H1 (cell line): ENCODE data around the gene AQP2. TPM values are rescaled to one million over a fixed set of nuclear protein-coding genes. Genes with fewer than 3 reads are reported as not detected.

Experiments used
- CTCF ChIA-PET: fragments of 300-600 bp; sonication (Branson Sonifier 250); formaldehyde crosslinking; loops from one replicate; lab custom pipeline; 2021; ENCODE audit not compliant: partially characterized antibody; lab: Charles Lee
- POLR2A ChIA-PET: fragments of 300-600 bp; sonication (Branson Sonifier 250); formaldehyde crosslinking; loops from one replicate; lab custom pipeline; 2021; ENCODE audit warnings: inconsistent platforms; ENCODE audit not compliant: partially characterized antibody; lab: Charles Lee
- DNase-seq, 2 experiments: peaks; one replicate each; pipeline versions ENCODE4 v3.0.0 to v3.0.0-alpha.2; 2010 to 2022; ENCODE audit warnings: low spot score in 2 of 2, low read depth in 1 of 2, mixed read lengths in 1 of 2
- FAIRE-seq: peaks from 2 replicates; lab custom pipeline; 2011; peaks lifted over from hg19 to GRCh38; lab: Jason Lieb, UNC
- H2AFZ ChIP-seq: 2 replicates; pipeline ENCODE4 v1.8.1; 2012; ENCODE audit warnings: low read length, inconsistent platforms
- H2AK5ac ChIP-seq: 2 replicates; pipeline ENCODE4 v1.6.1; 2013; ENCODE audit warnings: low read depth, low read length
- H2BK120ac ChIP-seq: replicated peaks from 2 replicates; pipeline ENCODE3; 2013; ENCODE audit warnings: low read depth, low read length, inconsistent platforms
- H2BK12ac ChIP-seq: 2 replicates; pipeline ENCODE4 v1.6.1; 2013; ENCODE audit warnings: low read depth, low read length
- H2BK15ac ChIP-seq: 2 replicates; pipeline ENCODE4 v1.6.1; 2013; ENCODE audit warnings: low read length
- H2BK20ac ChIP-seq: 2 replicates; pipeline ENCODE4 v1.6.1; 2013; ENCODE audit warnings: low read length
- H2BK5ac ChIP-seq: 2 replicates; pipeline ENCODE4 v1.6.1; 2013; ENCODE audit warnings: low read depth, low read length
- H3K14ac ChIP-seq: 2 replicates; pipeline ENCODE4 v1.6.1; 2013; ENCODE audit warnings: inconsistent platforms; ENCODE audit not compliant: insufficient read length
- H3K18ac ChIP-seq: 2 replicates; pipeline ENCODE4 v1.6.1; 2013; ENCODE audit warnings: low read length; ENCODE audit errors: extremely low read depth
- H3K23ac ChIP-seq: 2 replicates; pipeline ENCODE4 v1.6.1; 2013; ENCODE audit warnings: inconsistent platforms; ENCODE audit not compliant: insufficient read length
- H3K23me2 ChIP-seq: 2 replicates; pipeline ENCODE4 v1.6.1; 2013; ENCODE audit warnings: low read depth, low read length
- H3K27ac ChIP-seq: 2 replicates; pipeline ENCODE4 v1.6.1; 2011; ENCODE audit warnings: low read depth, low read length, inconsistent platforms
- H3K27me3 ChIP-seq, 4 experiments: replicated peaks in 1 of 4; 1 replicate in 1 of 4; 2 replicates in 3 of 4; pipeline versions ENCODE4 v1.6.1 to v1.8.1; 2011 to 2013; ENCODE audit warnings: low read length in 3 of 4, mild to moderate bottlenecking in 3 of 4, inconsistent platforms in 2 of 4, mixed read lengths in 2 of 4, moderate library complexity in 1 of 4; ENCODE audit not compliant: control insufficient read depth in 3 of 4, insufficient read depth in 3 of 4; ENCODE audit errors: extremely low read depth in 1 of 4
- H3K36me3 ChIP-seq, 4 experiments: 2 replicates each; pipeline versions ENCODE4 v1.6.1 to v1.8.1; 2011 to 2013; ENCODE audit warnings: mild to moderate bottlenecking in 4 of 4, low read length in 3 of 4, moderate library complexity in 2 of 4, control low read depth in 1 of 4, inconsistent platforms in 1 of 4; ENCODE audit not compliant: insufficient read depth in 4 of 4, control insufficient read depth in 2 of 4
- H3K4ac ChIP-seq: replicated peaks from 2 replicates; pipeline ENCODE3; 2013; ENCODE audit warnings: low read length, low read depth, mixed read lengths, inconsistent platforms; ENCODE audit not compliant: insufficient read length
- H3K4me1 ChIP-seq, 4 experiments: replicated peaks in 1 of 4; 1 replicate in 1 of 4; 2 replicates in 3 of 4; pipeline versions ENCODE4 v1.6.1 to v1.8.1; 2011 to 2013; ENCODE audit warnings: low read length in 3 of 4, inconsistent platforms in 2 of 4, mixed read lengths in 1 of 4; ENCODE audit not compliant: insufficient read depth in 4 of 4, control insufficient read depth in 3 of 4
- H3K4me2 ChIP-seq, 2 experiments: 2 replicates each; pipeline versions ENCODE4 v1.6.1 to v1.8.1; 2011 to 2013; ENCODE audit warnings: low read depth in 2 of 2, low read length in 2 of 2, control low read depth in 1 of 2, inconsistent platforms in 1 of 2, mild to moderate bottlenecking in 1 of 2; ENCODE audit not compliant: insufficient read depth in 1 of 2
- H3K4me3 ChIP-seq, 4 experiments: fragments of 200-600, 300-600 bp in 1 of 4; sonication (generic), shearing (Covaris generic), sonication (Bioruptor Twin) in 1 of 4; 2 replicates each; pipeline versions ENCODE4 v1.5.1 to v1.8.1; 2011 to 2016; ENCODE audit warnings: low read length in 4 of 4, low read depth in 3 of 4, control low read depth in 2 of 4, inconsistent platforms in 2 of 4, mild to moderate bottlenecking in 2 of 4, mixed read lengths in 1 of 4, moderate library complexity in 1 of 4; ENCODE audit not compliant: insufficient read depth in 2 of 4; ENCODE audit errors: extremely low read depth in 1 of 4
- H3K56ac ChIP-seq: replicated peaks from 2 replicates; pipeline ENCODE3; 2013; ENCODE audit warnings: low read depth, mild to moderate bottlenecking, mixed read lengths, low read length, inconsistent platforms; ENCODE audit not compliant: insufficient read length
- H3K79me1 ChIP-seq: 2 replicates; pipeline ENCODE4 v1.6.1; 2013; ENCODE audit warnings: low read depth, low read length, control low read depth
- H3K79me2 ChIP-seq, 2 experiments: 2 replicates each; pipeline versions ENCODE4 v1.6.1 to v1.8.1; 2012 to 2013; ENCODE audit warnings: low read length in 2 of 2, mild to moderate bottlenecking in 2 of 2, inconsistent platforms in 1 of 2; ENCODE audit not compliant: insufficient read depth in 2 of 2, control insufficient read depth in 1 of 2
- H3K9ac ChIP-seq, 4 experiments: replicated peaks in 1 of 4; 1 replicate in 1 of 4; 2 replicates in 3 of 4; pipeline versions ENCODE4 v1.6.1 to v1.8.1; 2011 to 2013; ENCODE audit warnings: low read depth in 3 of 4, low read length in 3 of 4, control low read depth in 2 of 4, mild to moderate bottlenecking in 2 of 4, moderate library complexity in 2 of 4, inconsistent platforms in 1 of 4; ENCODE audit errors: extremely low read depth in 1 of 4
- H3K9me3 ChIP-seq, 2 experiments: 2 replicates each; pipeline versions ENCODE4 v1.6.1 to v1.8.1; 2012 to 2013; ENCODE audit warnings: mild to moderate bottlenecking in 2 of 2, moderate library complexity in 2 of 2, control low read depth in 1 of 2, inconsistent platforms in 1 of 2, low read depth in 1 of 2, low read length in 1 of 2, mixed read lengths in 1 of 2; ENCODE audit not compliant: insufficient read depth in 2 of 2
- H4K20me1 ChIP-seq, 2 experiments: replicated peaks in 1 of 2; 2 replicates each; pipeline versions ENCODE3 to v1.8.1; 2011 to 2013; ENCODE audit warnings: inconsistent platforms in 2 of 2, low read length in 2 of 2, mild to moderate bottlenecking in 1 of 2; ENCODE audit not compliant: insufficient read depth in 2 of 2, control insufficient read depth in 1 of 2
- H4K5ac ChIP-seq: 2 replicates; pipeline ENCODE4 v1.6.1; 2013; ENCODE audit warnings: low read length, low read depth, mixed read lengths, inconsistent platforms; ENCODE audit not compliant: insufficient read length
- H4K8ac ChIP-seq: 2 replicates; pipeline ENCODE4 v1.8.0; 2013; ENCODE audit warnings: mild to moderate bottlenecking, moderate library complexity, low read length, inconsistent platforms; ENCODE audit not compliant: insufficient read depth; ENCODE audit errors: extremely low read depth
- H4K91ac ChIP-seq: replicated peaks from 2 replicates; pipeline ENCODE3; 2013; ENCODE audit warnings: low read length, mixed read lengths, inconsistent platforms; ENCODE audit not compliant: insufficient read length
- CEBPB ChIP-seq: IDR thresholded peaks from 2 replicates; pipeline ENCODE4 v1.6.1; 2012; ENCODE audit warnings: low read depth, low read length
- CHD2 ChIP-seq: IDR thresholded peaks from 2 replicates; pipeline ENCODE4 v1.6.1; 2012; ENCODE audit warnings: low read length, improper control_type of control experiment
- HDAC6 ChIP-seq: IDR thresholded peaks from one replicate; pipeline ENCODE4 v1.7.1; 2012; ENCODE audit warnings: low read depth, mild to moderate bottlenecking, inconsistent platforms, low read length, moderate library complexity
- JUN ChIP-seq: IDR thresholded peaks from 2 replicates; pipeline ENCODE4 v1.6.1; 2011; ENCODE audit warnings: low read depth, mild to moderate bottlenecking, improper control_type of control experiment, low read length
- MAFK ChIP-seq: IDR thresholded peaks from 2 replicates; pipeline ENCODE4 v1.6.1; 2012; ENCODE audit warnings: low read depth, mild to moderate bottlenecking, improper control_type of control experiment, low read length
- MAX ChIP-seq: IDR thresholded peaks from 2 replicates; pipeline ENCODE4 v1.6.1; 2012; ENCODE audit warnings: inconsistent platforms
- NANOG ChIP-seq: IDR thresholded peaks from 2 replicates; pipeline ENCODE4 v1.6.1; 2011; ENCODE audit warnings: low read length, low read depth, mild to moderate bottlenecking, inconsistent platforms; ENCODE audit not compliant: insufficient read depth, poor library complexity, severe bottlenecking
- POLR2A ChIP-seq, 2 experiments: IDR thresholded peaks; 1 replicate in 1 of 2; 2 replicates in 1 of 2; pipeline ENCODE4 v1.6.1; 2011; ENCODE audit warnings: low read depth in 2 of 2, low read length in 2 of 2, mild to moderate bottlenecking in 2 of 2; ENCODE audit errors: control extremely low read depth in 1 of 2
- POU5F1 ChIP-seq: IDR thresholded peaks from 2 replicates; pipeline ENCODE4 v1.6.1; 2011; ENCODE audit warnings: low read depth, mild to moderate bottlenecking, low read length, moderate library complexity
- SUZ12 ChIP-seq: fragments of 200-600 bp; sonication (generic); IDR thresholded peaks from 2 replicates; pipeline ENCODE4 v1.6.1; 2012; ENCODE audit warnings: mild to moderate bottlenecking, inconsistent platforms, low read length, moderate library complexity, mixed read lengths
- WGBS, 2 experiments: shearing (Covaris generic) in 1 of 2; methylation state at CpG; one replicate each; pipeline versions ENCODE4 v1.1.6 to v1.1.7; 2013 to 2015; ENCODE audit warnings: low lambda C conversion rate in 2 of 2, mixed read lengths in 2 of 2, inconsistent platforms in 1 of 2, low coverage in 1 of 2, missing lambda C conversion rate in 1 of 2; ENCODE audit not compliant: insufficient replicate concordance in 2 of 2, insufficient coverage in 1 of 2, insufficient read length in 1 of 2; ENCODE audit errors: extremely low coverage in 1 of 2, missing lambda C conversion rate in 1 of 2; 5-methylcytosine and 5-hydroxymethylcytosine counted together
- polyA plus RNA-seq, 7 experiments: library from polyadenylated mRNA; depleted of rRNA in 3 of 7; stranded (reverse) in 5 of 7; unstranded in 2 of 7; fragments of >200 nt in 5 of 7; fragments of 200-250 nt in 2 of 7; gene quantifications; 1 replicate in 5 of 7; 2 replicates in 1 of 7; 4 replicates in 1 of 7; pipeline versions ENCODE4 v1.2.1 to v1.2.3, GENCODE V29; 2011 to 2013; ENCODE audit warnings: missing spikeins in 2 of 7, mixed read lengths in 2 of 7
- total RNA-seq: library from RNA; stranded (reverse); fragmentation: NEBNext Ultra II Directional; extraction: Animal tissue kit (Norgen Biotek cat#: 25700); gene quantifications from 2 replicates; pipeline ENCODE4 v1.2.1, GENCODE V29; 2021

AQP2 gene
- total and polyA plus RNA-seq, 2 of the 8 experiments (the other 6 are each of a cell fraction or from before 2014, with no cell fraction given): not detected

- no peak for TF ChIP-seq POLR2A (IDR thresholded peaks at IDR 0.05; ENCODE audit: control extremely low read depth in 1 of 2, low read depth in 2 of 2, low read length in 2 of 2)
- TF ChIP-seq CEBPB: no peak
- TF ChIP-seq CHD2: no peak
- no peak for TF ChIP-seq POU5F1
- no peak for TF ChIP-seq MAFK
- no peak for TF ChIP-seq SUZ12
- TF ChIP-seq MAX: no peak
- no peak for TF ChIP-seq NANOG
- no peak for TF ChIP-seq JUN
- no peak for TF ChIP-seq HDAC6
- Histone ChIP-seq H3K9me3 (no peaks in the 10 kb centered on the region), H3K36me3 (peaks cover 20 to 51% (median 39%) of the 10 kb centered on the region in 4 experiments), H3K4ac (no peak overlapping the region), H3K79me2 (no peaks in the 10 kb centered on the region), H3K27ac (no peak overlapping the region), H2BK120ac (no peak overlapping the region), H4K20me1 (peaks cover 0 to 6% of the 10 kb centered on the region in 2 experiments), H2BK12ac (no peak overlapping the region), H2BK15ac (no peak overlapping the region), H3K18ac (no peak overlapping the region), H2AFZ (no peak overlapping the region), H3K23me2 (no peaks in the 10 kb centered on the region), H3K56ac (no peak overlapping the region), H3K14ac (no peak overlapping the region), H4K91ac (no peak overlapping the region), H2AK5ac (no peak overlapping the region), H2BK5ac (no peak overlapping the region), H3K4me3 (no peak overlapping the region), H3K79me1 (no peaks in the 10 kb centered on the region), H4K8ac (no peak overlapping the region), H3K9ac (no peak overlapping the region), H3K4me2 (no peak overlapping the region), H3K4me1 (peaks cover 0 to 6% (median 2%) of the 10 kb centered on the region in 4 experiments; a peak in 3 of 7 replicates), H3K23ac (no peak overlapping the region), H4K5ac (no peak overlapping the region), H3K27me3 (no peaks in the 10 kb centered on the region), H2BK20ac (no peak overlapping the region)
- POLR2A ChIA-PET: no interaction called here
- no peak for DNase-seq
- FAIRE-seq: no peak
- WGBS, 2 experiments: 88% methylated on average over 4 of the region's 4 CpGs; no CpG with 5 or more reads in 1 of the 2 experiments
- CTCF ChIA-PET: interaction anchor here (0.6 to 3.3 kb wide), 8 partner anchors 9 to 318 kb away, joined by 3 to 20 read pairs (median 4); partner anchors contain the start of gene COX14
Observed at GRCh38 chr12:49990273-49990672, 39.7 kb downstream of the AQP2 start.
